LoVo (cell line): Measurements from ENCODE around the gene HERC6.
"Not testable (repeated sequence)": the region's sequence is repeated elsewhere in the genome, so short reads cannot be mapped to it uniquely, and the experiment has no call there.

ENCODE experiments used
- DNase-seq: peaks from one replicate; pipeline ENCODE4 v3.0.0-alpha.2; 2016; ENCODE audit warnings: low spot score

HERC6 gene

GRCh38 chr4:88447371-88448095 lies 68.9 kb downstream of the HERC6 start:
- no peak for DNase-seq

GRCh38 chr4:88448211-88448765 lies 69.6 kb downstream of the HERC6 start:
- DNase-seq = not testable (repeated sequence)

- DNase-seq = no peak
Measured at GRCh38 chr4:88448889-88449288, 70.2 kb downstream of the HERC6 start.

DNA sequence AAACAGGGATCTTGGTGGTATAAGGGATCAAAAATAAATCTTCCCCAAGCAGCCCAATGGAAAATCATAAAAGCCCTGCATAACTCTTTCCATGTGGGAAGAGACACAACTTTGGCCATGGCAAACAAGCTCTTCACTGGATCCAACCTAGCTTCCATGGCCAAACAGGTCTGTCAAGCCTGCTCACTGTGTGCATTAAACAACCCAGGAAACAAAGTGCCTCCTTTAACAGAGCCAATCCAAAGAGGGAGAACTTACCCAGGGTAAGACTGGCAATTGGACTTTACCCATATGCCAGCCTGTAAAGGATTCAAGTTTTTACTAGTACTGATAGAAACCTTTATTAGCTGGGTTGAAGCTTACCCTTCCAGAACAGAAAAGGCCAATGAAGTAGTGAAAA lies 70.6 kb downstream of the HERC6 start:
- DNase-seq = no peak

- no peak for DNase-seq
Measured at GRCh38 chr4:88451205-88451604, 72.6 kb downstream of the HERC6 start.

DNA sequence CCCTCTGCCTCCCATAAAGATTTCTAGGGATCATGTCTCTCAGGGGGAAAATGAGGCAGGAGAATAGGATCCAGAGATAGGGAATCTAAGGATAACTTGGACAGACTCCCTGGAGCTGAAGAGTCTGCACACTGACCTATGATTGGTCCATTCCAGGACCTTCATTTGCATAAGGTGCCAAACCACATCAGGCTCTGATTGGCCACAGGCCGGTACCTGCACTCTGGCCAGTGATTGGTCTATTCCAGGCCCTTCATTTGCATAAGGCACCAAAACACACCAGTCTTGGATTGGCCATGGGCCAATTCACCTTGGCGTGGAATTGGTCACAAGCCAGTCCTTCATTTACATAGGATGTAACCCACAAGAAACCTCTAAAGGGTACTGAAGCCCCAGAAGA lies 74.3 kb downstream of the HERC6 start:
- DNase-seq = no peak

GRCh38 chr4:88456670-88457306 lies 78.1 kb downstream of the HERC6 start, which contains the start of gene HERC5:
Gene HERC5 (plus strand): TSS chr4:88457119. CDS start chr4:88457270, 151 bp downstream.
- peak; percentile 83 for DNase-seq

DNA sequence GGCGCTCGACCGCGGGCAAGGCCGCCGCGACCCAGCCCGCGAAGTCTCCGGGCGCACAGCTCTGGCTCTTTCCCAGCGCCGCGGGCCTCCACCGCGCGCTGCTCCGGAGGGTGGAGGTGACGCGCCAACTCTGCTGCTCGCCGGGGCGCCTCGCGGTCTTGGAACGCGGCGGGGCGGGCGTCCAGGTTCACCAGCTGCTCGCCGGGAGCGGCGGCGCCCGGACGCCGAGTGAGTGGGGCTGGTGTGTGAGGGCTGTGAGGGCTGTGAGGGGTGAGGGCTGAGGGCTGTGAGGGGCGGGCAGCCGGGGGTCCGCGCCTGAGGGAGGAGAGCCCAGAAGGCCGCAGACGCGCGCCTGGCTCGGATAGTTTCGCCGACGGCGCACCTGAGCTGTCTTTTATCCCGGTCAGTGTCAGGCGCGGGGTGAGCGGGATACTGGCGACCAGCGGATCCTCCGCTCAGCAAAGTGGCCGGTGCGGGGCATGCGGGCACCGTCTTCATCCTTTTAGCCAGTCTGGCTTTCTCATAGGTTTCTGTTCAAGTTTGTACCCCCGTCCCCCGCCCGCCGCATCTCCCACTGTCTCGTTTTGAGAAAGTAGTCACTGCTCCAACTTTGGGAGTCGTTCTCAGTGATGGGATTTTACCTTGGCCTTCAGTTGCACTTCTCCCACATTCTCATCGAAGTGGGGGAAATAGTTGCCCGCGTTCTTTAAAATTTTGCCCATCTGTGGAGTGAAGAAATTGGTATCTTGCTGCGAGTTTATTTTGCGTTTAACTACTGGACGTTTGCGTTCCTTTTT lies 78.9 kb downstream of the HERC6 start:
- DNase-seq = no peak

GRCh38 chr4:88458104-88458740 lies 79.6 kb downstream of the HERC6 start:
- no peak for DNase-seq

GRCh38 chr4:88465653-88466192 lies 87.1 kb downstream of the HERC6 start:
- no peak for DNase-seq

GRCh38 chr4:88467392-88467791 lies 88.7 kb downstream of the HERC6 start:
- DNase-seq = no peak

DNA sequence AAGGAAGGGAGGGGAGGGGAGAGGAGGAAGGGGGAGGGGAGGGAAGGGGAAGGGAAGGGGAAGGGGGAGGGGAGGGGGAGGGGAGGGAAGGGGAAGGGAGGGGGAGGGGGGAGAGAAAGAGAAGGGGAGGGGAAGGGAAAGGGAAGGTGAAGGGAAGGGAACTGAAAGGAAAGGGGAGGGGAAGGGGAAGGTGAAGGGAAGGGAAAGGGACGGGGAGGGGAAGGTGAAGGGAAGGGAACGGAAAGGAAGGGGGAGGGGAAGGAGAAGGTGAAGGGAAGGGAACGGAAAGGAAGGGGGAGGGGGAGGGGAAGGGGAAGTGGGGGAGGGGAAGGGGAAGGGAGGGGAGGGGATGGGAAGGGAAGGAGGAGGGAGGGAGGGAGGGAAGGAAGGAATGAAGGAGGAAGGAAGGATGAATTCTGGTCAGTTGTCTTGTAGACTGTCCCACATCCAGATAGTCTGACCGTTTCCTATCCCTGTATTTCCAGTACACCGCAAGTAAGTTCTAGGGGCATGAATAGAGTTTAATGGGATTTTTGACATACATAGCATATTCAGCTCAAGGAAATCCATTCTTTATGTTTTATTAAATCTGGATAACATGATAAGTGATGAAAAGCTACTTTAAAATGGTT lies 98.7 kb downstream of the HERC6 start:
- no peak for DNase-seq

- DNase-seq = no peak
Measured at GRCh38 chr4:88478247-88478646, 99.6 kb downstream of the HERC6 start.

GRCh38 chr4:88481537-88481936 lies 102.9 kb downstream of the HERC6 start:
- DNase-seq = no peak

GRCh38 chr4:88489100-88489761 lies 110.6 kb downstream of the HERC6 start:
- DNase-seq = no peak
